ENCODE measurements around the gene SGMS1.

The SGMS1 gene

GRCh38 chr10:50335397-50335796 lies 288.4 kb downstream of the SGMS1 start:
- no peak overlapping the region for H3K4me2 ChIP-seq (ENCODE audit: low read length)
- no peaks in the 10 kb centered on the region for H3K27me3 ChIP-seq (ENCODE audit: insufficient read depth, low read length)

GRCh38 chr10:50334273-50334672 lies 289.5 kb downstream of the SGMS1 start:
- no peaks in the 10 kb centered on the region for H3F3A ChIP-seq (ENCODE audit: insufficient read depth, low read length)
- H3K4me2 ChIP-seq (ENCODE audit: low read length) = no peak overlapping the region
- no peak overlapping the region for H2AFZ ChIP-seq (ENCODE audit: low read length)
- no peaks in the 10 kb centered on the region for H4K20me1 ChIP-seq (ENCODE audit: insufficient read depth, low read length)
- no peaks in the 10 kb centered on the region for H3K4me1 ChIP-seq (ENCODE audit: insufficient read depth, low read length, severe bottlenecking)
- no peaks in the 10 kb centered on the region for H3K36me3 ChIP-seq (ENCODE audit: insufficient read depth, low read length)
- H3K9me2 ChIP-seq (ENCODE audit: low read depth, low read length) = no peaks in the 10 kb centered on the region
- no peak overlapping the region for H3K27ac ChIP-seq (ENCODE audit: low read depth, low read length, poor library complexity, severe bottlenecking)
- no peaks in the 10 kb centered on the region for H3K27me3 ChIP-seq (ENCODE audit: insufficient read depth, low read length)
- no peaks in the 10 kb centered on the region for H3K9me3 ChIP-seq (ENCODE audit: low read length)
- H3K79me2 ChIP-seq (ENCODE audit: insufficient read depth, low read length) = no peaks in the 10 kb centered on the region
- no peak overlapping the region for H3K4me3 ChIP-seq (ENCODE audit: low read depth, low read length, poor library complexity, severe bottlenecking)
- TF ChIP-seq EZH2 (IDR thresholded peaks at IDR 0.05; ENCODE audit: borderline replicate concordance, low read length) (no peak), CTCF (IDR thresholded peaks at IDR 0.05; ENCODE audit: low read length) (no peak)
- H3K9ac ChIP-seq (ENCODE audit: low read length) = no peak overlapping the region

More at GRCh38 chr10:50335397-50335796, 288.4 kb downstream of the SGMS1 start:
- no peaks in the 10 kb centered on the region for H3K9me3 ChIP-seq (ENCODE audit: low read length)
- H3K9ac ChIP-seq (ENCODE audit: low read length) = no peak overlapping the region
- H3K9me2 ChIP-seq (ENCODE audit: low read depth, low read length) = no peaks in the 10 kb centered on the region
- H4K20me1 ChIP-seq (ENCODE audit: insufficient read depth, low read length) = no peaks in the 10 kb centered on the region
- TF ChIP-seq EZH2 (IDR thresholded peaks at IDR 0.05; ENCODE audit: borderline replicate concordance, low read length) (no peak), CTCF (IDR thresholded peaks at IDR 0.05; ENCODE audit: low read length) (no peak)
- no peak overlapping the region for H2AFZ ChIP-seq (ENCODE audit: low read length)
- H3K4me1 ChIP-seq (ENCODE audit: insufficient read depth, low read length, severe bottlenecking) = no peaks in the 10 kb centered on the region
- H3K79me2 ChIP-seq (ENCODE audit: insufficient read depth, low read length) = no peaks in the 10 kb centered on the region
- no peaks in the 10 kb centered on the region for H3K36me3 ChIP-seq (ENCODE audit: insufficient read depth, low read length)
- no peak overlapping the region for H3K4me3 ChIP-seq (ENCODE audit: low read depth, low read length, poor library complexity, severe bottlenecking)
- H3F3A ChIP-seq (ENCODE audit: insufficient read depth, low read length) = no peaks in the 10 kb centered on the region
- H3K27ac ChIP-seq (ENCODE audit: low read depth, low read length, poor library complexity, severe bottlenecking) = no peak overlapping the region

GRCh38 chr10:50333872-50334271 lies 289.9 kb downstream of the SGMS1 start:
- no peak overlapping the region for H3K9ac ChIP-seq (ENCODE audit: low read length)
- TF ChIP-seq EZH2 (IDR thresholded peaks at IDR 0.05; ENCODE audit: borderline replicate concordance, low read length) (no peak), CTCF (IDR thresholded peaks at IDR 0.05; ENCODE audit: low read length) (no peak)
- no peaks in the 10 kb centered on the region for H3K79me2 ChIP-seq (ENCODE audit: insufficient read depth, low read length)
- H3F3A ChIP-seq (ENCODE audit: insufficient read depth, low read length) = no peaks in the 10 kb centered on the region
- H3K27me3 ChIP-seq (ENCODE audit: insufficient read depth, low read length) = no peaks in the 10 kb centered on the region
- no peaks in the 10 kb centered on the region for H3K9me3 ChIP-seq (ENCODE audit: low read length)
- no peak overlapping the region for H2AFZ ChIP-seq (ENCODE audit: low read length)
- no peaks in the 10 kb centered on the region for H3K36me3 ChIP-seq (ENCODE audit: insufficient read depth, low read length)
- no peak overlapping the region for H3K4me3 ChIP-seq (ENCODE audit: low read depth, low read length, poor library complexity, severe bottlenecking)
- H3K27ac ChIP-seq (ENCODE audit: low read depth, low read length, poor library complexity, severe bottlenecking) = no peak overlapping the region
- H3K4me1 ChIP-seq (ENCODE audit: insufficient read depth, low read length, severe bottlenecking) = no peaks in the 10 kb centered on the region
- H3K4me2 ChIP-seq (ENCODE audit: low read length) = no peak overlapping the region
- no peaks in the 10 kb centered on the region for H3K9me2 ChIP-seq (ENCODE audit: low read depth, low read length)
- no peaks in the 10 kb centered on the region for H4K20me1 ChIP-seq (ENCODE audit: insufficient read depth, low read length)

Measured in OCI-LY1 (cell line).